Karpas-422 (cell line): ENCODE data around the gene TIMP3. TPM values are rescaled to one million over a fixed set of nuclear protein-coding genes. Genes with fewer than 3 reads are reported as not detected.

ENCODE experiments used
- DNase-seq: peaks from one replicate; pipeline ENCODE4 v3.0.0-alpha.2; 2015
- H2AFZ ChIP-seq: fragments of 200-600 bp; sonication (generic); 2 replicates; pipeline ENCODE4 v1.6.1; 2014; ENCODE audit warnings: antibody characterized with exemption, low read length, mixed read lengths
- H3K27ac ChIP-seq: fragments of 200-600 bp; sonication (generic); 2 replicates; pipeline ENCODE4 v1.5.1; 2014; ENCODE audit warnings: mild to moderate bottlenecking, low read length, moderate library complexity
- H3K27me3 ChIP-seq: fragments of 200-600 bp; sonication (generic); 2 replicates; pipeline ENCODE4 v1.6.1; 2014; ENCODE audit warnings: low read length, mixed read lengths
- H3K36me3 ChIP-seq: fragments of 200-600 bp; sonication (generic); 2 replicates; pipeline ENCODE4 v1.6.1; 2014; ENCODE audit warnings: low read length, mixed read lengths; ENCODE audit not compliant: insufficient read depth
- H3K4me1 ChIP-seq: fragments of 200-600 bp; sonication (generic); 2 replicates; pipeline ENCODE4 v1.6.1; 2014; ENCODE audit warnings: mild to moderate bottlenecking, low read length, mixed read lengths
- H3K4me2 ChIP-seq: fragments of 200-600 bp; sonication (generic); 2 replicates; pipeline ENCODE4 v1.6.1; 2014; ENCODE audit warnings: low read length, low read depth, mild to moderate bottlenecking; ENCODE audit not compliant: poor library complexity, severe bottlenecking
- H3K4me3 ChIP-seq: fragments of 200-600 bp; sonication (generic); 2 replicates; pipeline ENCODE4 v1.5.1; 2014; ENCODE audit warnings: mild to moderate bottlenecking, antibody characterized with exemption, low read length, mixed read lengths
- H3K79me2 ChIP-seq: fragments of 200-600 bp; sonication (generic); 2 replicates; pipeline ENCODE4 v1.6.1; 2014; ENCODE audit warnings: mild to moderate bottlenecking, low read length, mixed read lengths
- H3K9ac ChIP-seq: fragments of 200-600 bp; sonication (generic); 2 replicates; pipeline ENCODE4 v1.6.0; 2014; ENCODE audit warnings: low read length
- H3K9me2 ChIP-seq: fragments of 200-600 bp; sonication (generic), shearing (Covaris generic); replicated peaks from 2 replicates; pipeline ENCODE4 v1.6.0; 2014; ENCODE audit warnings: mild to moderate bottlenecking, low read length, moderate library complexity; ENCODE audit not compliant: insufficient read depth
- H3K9me3 ChIP-seq: fragments of 300-700, 200-600 bp; sonication (generic); 2 replicates; pipeline ENCODE4 v1.6.1; 2014; ENCODE audit warnings: low read length, mixed read lengths
- H4K20me1 ChIP-seq: fragments of 200-600 bp; sonication (generic); 2 replicates; pipeline ENCODE4 v1.6.1; 2014; ENCODE audit warnings: mild to moderate bottlenecking, antibody characterized with exemption, low read length, low read depth; ENCODE audit not compliant: insufficient read depth
- total RNA-seq: library from RNA; depleted of rRNA; stranded (reverse); fragments of >200 nt; shearing (Covaris generic); gene quantifications from 2 replicates; pipeline ENCODE4 v1.2.3, GENCODE V29; 2014; ENCODE audit warnings: low replicate concordance

TIMP3 gene
- total RNA-seq, 1 experiment from 2014 or later, result not detected

- no peaks in the 10 kb centered on the region for H3K9me3 ChIP-seq
- no peaks in the 10 kb centered on the region; the same call in 1 of the 2 replicates for H3K27me3 ChIP-seq
- no peaks in the 10 kb centered on the region for H4K20me1 ChIP-seq
- no peak overlapping the region for H3K9ac ChIP-seq
- no peak overlapping the region for H3K4me2 ChIP-seq
- H3K4me3 ChIP-seq, result no peak overlapping the region
- no peak overlapping the region for H3K27ac ChIP-seq
- no peak for DNase-seq
- H3K4me1 ChIP-seq, result no peaks in the 10 kb centered on the region
- no peaks in the 10 kb centered on the region for H3K9me2 ChIP-seq
- H2AFZ ChIP-seq, result no peak overlapping the region
- no peaks in the 10 kb centered on the region for H3K79me2 ChIP-seq
- H3K36me3 ChIP-seq, result no peaks in the 10 kb centered on the region
Observed at GRCh38 chr22:32877196-32877595, 75.7 kb downstream of the TIMP3 start.

DNA sequence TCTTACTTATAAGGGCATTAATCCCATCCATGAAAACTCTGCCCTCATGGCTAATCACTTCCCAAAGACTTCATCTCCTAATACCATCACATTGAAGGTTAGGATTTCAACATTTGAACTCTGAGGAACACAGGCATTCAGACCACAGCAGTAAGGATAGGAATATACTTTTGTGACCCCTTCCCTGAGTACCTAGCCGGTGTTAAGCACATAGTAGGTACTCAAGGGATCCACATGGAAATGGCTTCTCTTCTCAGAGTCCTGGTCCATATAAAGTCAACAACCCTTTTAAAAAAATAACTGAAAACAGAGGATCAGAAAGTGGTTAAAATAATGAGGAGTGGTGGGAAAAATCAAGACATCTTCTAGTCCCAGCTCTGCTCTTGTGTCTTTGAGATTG, 78.0 kb downstream of the TIMP3 start:
- Histone ChIP-seq H3K4me3 (no peak overlapping the region), H3K27ac (no peak overlapping the region), H3K9me3 (no peaks in the 10 kb centered on the region), H3K36me3 (no peaks in the 10 kb centered on the region), H3K27me3 (no peaks in the 10 kb centered on the region; the same call in 1 of the 2 replicates), H3K9me2 (no peaks in the 10 kb centered on the region), H4K20me1 (no peaks in the 10 kb centered on the region), H2AFZ (no peak overlapping the region), H3K9ac (no peak overlapping the region), H3K4me2 (no peak overlapping the region), H3K79me2 (no peaks in the 10 kb centered on the region), H3K4me1 (no peaks in the 10 kb centered on the region)
- DNase-seq, result no peak

DNA sequence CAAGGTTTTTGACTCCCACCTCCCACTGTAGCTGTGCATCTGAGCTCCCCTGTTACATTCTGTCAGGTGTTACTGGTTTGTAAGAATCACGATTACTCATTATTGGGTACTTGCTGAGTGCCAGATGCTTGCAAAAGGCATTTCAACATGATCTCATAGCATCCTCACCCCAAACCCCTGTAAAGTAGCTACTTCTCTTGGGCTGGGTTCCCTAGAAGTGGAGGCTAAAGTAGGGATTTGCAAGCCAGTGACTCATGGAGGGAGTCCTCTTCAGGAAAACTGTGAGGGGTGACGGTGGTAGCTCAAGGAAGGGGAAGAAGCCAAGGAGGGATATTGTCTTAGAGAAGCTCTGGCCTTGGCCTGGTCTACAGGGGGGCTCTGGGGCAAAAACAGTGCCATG, 78.6 kb downstream of the TIMP3 start:
- Histone ChIP-seq H3K9me3 (no peaks in the 10 kb centered on the region), H3K9ac (no peak overlapping the region), H3K4me1 (no peaks in the 10 kb centered on the region), H3K79me2 (no peaks in the 10 kb centered on the region), H2AFZ (no peak overlapping the region), H3K4me3 (no peak overlapping the region), H3K27ac (no peak overlapping the region), H4K20me1 (no peaks in the 10 kb centered on the region), H3K27me3 (no peaks in the 10 kb centered on the region), H3K36me3 (no peaks in the 10 kb centered on the region), H3K9me2 (no peaks in the 10 kb centered on the region), H3K4me2 (no peak overlapping the region)
- no peak for DNase-seq

DNA sequence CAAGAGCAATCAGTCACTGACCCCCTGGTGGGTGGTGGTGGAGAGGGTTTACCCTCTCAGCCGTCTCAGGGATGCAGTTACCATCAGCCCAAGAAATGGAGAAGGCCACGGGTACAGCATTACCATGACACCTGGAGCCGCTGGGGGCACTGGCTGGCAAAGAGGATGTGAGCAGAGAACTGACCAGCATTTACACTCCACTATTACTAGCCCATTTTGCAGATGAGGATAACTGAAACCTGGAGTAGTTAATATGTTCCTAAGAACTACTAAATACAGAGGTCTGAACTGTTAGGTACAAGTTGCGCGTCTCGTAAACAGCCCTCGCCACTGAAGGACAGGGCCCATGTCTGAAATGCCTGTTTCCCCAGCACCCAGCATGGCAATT, 79.0 kb downstream of the TIMP3 start:
- no peak for DNase-seq
- Histone ChIP-seq H3K4me2 (no peak overlapping the region), H4K20me1 (no peaks in the 10 kb centered on the region), H3K9ac (no peak overlapping the region), H3K9me3 (no peaks in the 10 kb centered on the region), H3K27ac (no peak overlapping the region), H3K4me1 (no peaks in the 10 kb centered on the region), H3K36me3 (no peaks in the 10 kb centered on the region), H3K27me3 (no peaks in the 10 kb centered on the region), H3K9me2 (no peaks in the 10 kb centered on the region), H3K79me2 (no peaks in the 10 kb centered on the region), H3K4me3 (no peak overlapping the region), H2AFZ (no peak overlapping the region)

DNA sequence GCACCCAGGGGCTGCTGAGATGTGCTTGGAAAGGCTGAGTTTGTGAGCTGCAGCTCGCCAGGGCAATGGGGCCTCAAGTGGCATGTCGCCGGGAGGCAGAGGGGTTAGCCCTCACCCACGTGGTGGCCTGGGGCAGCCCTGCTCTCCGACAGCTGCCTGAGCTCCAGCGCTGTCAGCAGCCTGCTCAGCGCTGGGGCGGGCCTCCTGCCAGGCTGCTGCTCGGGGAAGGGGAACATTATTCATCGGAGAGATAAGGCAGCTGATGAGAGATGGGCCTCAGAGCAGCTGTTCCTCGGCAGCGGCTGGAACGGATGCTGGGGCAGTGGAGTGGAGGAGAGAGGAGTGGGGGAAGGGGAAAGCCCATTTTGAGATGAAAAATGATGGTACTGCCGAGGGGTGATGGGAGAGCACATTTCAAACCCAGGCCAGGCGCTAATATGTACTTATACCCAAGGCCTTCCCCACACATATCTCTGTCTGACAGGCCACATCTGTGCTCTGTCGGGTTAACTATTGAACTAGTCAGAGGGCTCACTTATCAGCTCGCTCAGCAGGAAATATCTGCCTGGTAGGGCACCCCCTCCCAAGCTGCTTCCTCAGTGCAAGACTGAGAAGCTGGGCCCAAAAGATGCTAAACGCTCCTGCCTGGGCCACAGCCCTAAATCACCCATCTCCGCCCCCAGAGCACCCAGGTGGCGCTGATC, 79.5 kb downstream of the TIMP3 start:
- Histone ChIP-seq H3K9me2 (no peaks in the 10 kb centered on the region), H4K20me1 (no peaks in the 10 kb centered on the region), H3K36me3 (no peaks in the 10 kb centered on the region), H3K27me3 (no peaks in the 10 kb centered on the region), H3K27ac (no peak overlapping the region), H2AFZ (no peak overlapping the region), H3K4me2 (no peak overlapping the region), H3K9ac (no peak overlapping the region), H3K4me1 (no peaks in the 10 kb centered on the region), H3K79me2 (no peaks in the 10 kb centered on the region), H3K4me3 (no peak overlapping the region), H3K9me3 (no peaks in the 10 kb centered on the region)
- no peak for DNase-seq

GRCh38 chr22:32882360-32882755, 80.9 kb downstream of the TIMP3 start:
- Histone ChIP-seq H3K27me3 (no peaks in the 10 kb centered on the region), H3K4me1 (no peaks in the 10 kb centered on the region), H3K4me2 (peak overlapping the region; percentile 31), H2AFZ (no peak overlapping the region), H3K9me3 (no peaks in the 10 kb centered on the region), H3K9ac (no peak overlapping the region), H3K4me3 (no peak overlapping the region), H4K20me1 (no peaks in the 10 kb centered on the region), H3K79me2 (no peaks in the 10 kb centered on the region), H3K9me2 (no peaks in the 10 kb centered on the region), H3K36me3 (no peaks in the 10 kb centered on the region), H3K27ac (no peak overlapping the region)
- DNase-seq, result no peak

GRCh38 chr22:32882774-32883530, 81.4 kb downstream of the TIMP3 start:
- H3K9ac ChIP-seq, result no peak overlapping the region
- no peaks in the 10 kb centered on the region for H3K4me1 ChIP-seq
- H4K20me1 ChIP-seq, result no peaks in the 10 kb centered on the region
- no peak overlapping the region for H2AFZ ChIP-seq
- no peaks in the 10 kb centered on the region for H3K27me3 ChIP-seq
- no peak overlapping the region for H3K4me2 ChIP-seq
- H3K4me3 ChIP-seq, result no peak overlapping the region
- no peaks in the 10 kb centered on the region for H3K9me2 ChIP-seq
- no peak for DNase-seq
- H3K9me3 ChIP-seq, result no peaks in the 10 kb centered on the region
- no peaks in the 10 kb centered on the region for H3K79me2 ChIP-seq
- no peaks in the 10 kb centered on the region for H3K36me3 ChIP-seq
- no peak overlapping the region for H3K27ac ChIP-seq

DNA sequence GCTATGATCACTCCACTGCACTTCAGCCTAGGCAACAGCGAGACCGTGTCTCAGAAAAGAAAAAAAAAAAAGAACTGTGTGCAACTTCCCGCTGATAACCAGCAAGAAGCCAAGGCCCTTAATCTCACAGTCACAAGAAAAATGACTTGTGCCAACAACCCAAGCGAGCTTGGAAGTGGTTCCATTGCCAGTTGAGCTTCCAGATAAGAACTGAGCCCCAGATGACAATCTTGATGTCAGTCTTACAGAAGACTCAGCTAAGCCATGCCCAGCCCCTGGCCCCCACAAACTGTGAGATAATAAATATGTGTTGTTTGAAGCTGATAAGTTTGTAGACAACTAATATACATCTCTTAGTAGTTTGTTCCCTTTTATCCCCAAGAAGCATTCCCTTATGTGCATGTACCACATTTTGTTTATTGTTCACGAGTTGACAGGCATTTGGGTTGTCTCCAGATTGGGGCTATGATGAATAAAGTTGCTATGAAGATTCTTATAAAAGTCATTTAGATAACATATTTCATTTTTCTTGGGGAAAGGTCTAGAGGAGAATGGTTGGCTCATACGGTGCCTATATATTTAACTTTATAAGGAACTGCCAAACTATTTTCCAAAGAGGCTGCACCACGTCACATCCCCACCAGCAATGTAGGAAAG, 85.9 kb downstream of the TIMP3 start:
- no peaks in the 10 kb centered on the region for H3K79me2 ChIP-seq

More for the DNA sequence above, 85.9 kb downstream of the TIMP3 start:
- Histone ChIP-seq H3K9me2 (no peaks in the 10 kb centered on the region), H3K4me3 (no peak overlapping the region), H3K27me3 (no peaks in the 10 kb centered on the region), H3K36me3 (no peaks in the 10 kb centered on the region), H4K20me1 (no peaks in the 10 kb centered on the region), H2AFZ (no peak overlapping the region), H3K27ac (no peak overlapping the region), H3K4me2 (no peak overlapping the region), H3K4me1 (no peaks in the 10 kb centered on the region), H3K9me3 (no peaks in the 10 kb centered on the region), H3K9ac (no peak overlapping the region)
- DNase-seq, result no peak
